Type B pancreatic cell (in vitro differentiated cells): ENCODE results near the gene ANKS3. TPM values are rescaled to one million over a fixed set of nuclear protein-coding genes. Genes with fewer than 3 reads are reported as not detected.

Source experiments
- DNase-seq: peaks from one replicate; pipeline ENCODE4 v3.0.0; 2021; ENCODE audit warnings: mixed read lengths; ENCODE audit not compliant: unreplicated experiment; ENCODE audit errors: extremely low spot score
- H3K27ac Mint-ChIP-seq: 2 replicates; pipeline ENCODE4 v1.8.0; 2021; ENCODE audit warnings: mild to moderate bottlenecking, mixed read lengths
- H3K27me3 Mint-ChIP-seq: 2 replicates; pipeline ENCODE4 v1.8.0; 2021; ENCODE audit warnings: mixed read lengths
- H3K36me3 Mint-ChIP-seq: 2 replicates; pipeline ENCODE4 v1.8.0; 2021; ENCODE audit warnings: mixed read lengths
- H3K4me1 Mint-ChIP-seq: one replicate; pipeline ENCODE4 v1.8.0; 2021; ENCODE audit warnings: mixed read lengths; ENCODE audit not compliant: unreplicated experiment
- H3K4me3 Mint-ChIP-seq: 2 replicates; pipeline ENCODE4 v1.8.0; 2021; ENCODE audit warnings: mild to moderate bottlenecking, mixed read lengths
- H3K9me3 Mint-ChIP-seq: 2 replicates; pipeline ENCODE4 v1.8.0; 2021; ENCODE audit warnings: mixed read lengths
- total RNA-seq: library from RNA; stranded (reverse); gene quantifications from 2 replicates; pipeline ENCODE4 v1.2.1, GENCODE V29; 2021; ENCODE audit warnings: low replicate concordance
- TF ChIP-seq, protein P1 (sequence below): fragments of 200-600 bp; sonication (generic); conservative IDR thresholded peaks from 2 replicates; pipeline ENCODE4 v1.5.0; 2021; ENCODE audit warnings: antibody characterized with exemption, mild to moderate bottlenecking

ANKS3 gene
- total RNA-seq, 1 donor from 2014 or later, result 36.7 TPM

DNA sequence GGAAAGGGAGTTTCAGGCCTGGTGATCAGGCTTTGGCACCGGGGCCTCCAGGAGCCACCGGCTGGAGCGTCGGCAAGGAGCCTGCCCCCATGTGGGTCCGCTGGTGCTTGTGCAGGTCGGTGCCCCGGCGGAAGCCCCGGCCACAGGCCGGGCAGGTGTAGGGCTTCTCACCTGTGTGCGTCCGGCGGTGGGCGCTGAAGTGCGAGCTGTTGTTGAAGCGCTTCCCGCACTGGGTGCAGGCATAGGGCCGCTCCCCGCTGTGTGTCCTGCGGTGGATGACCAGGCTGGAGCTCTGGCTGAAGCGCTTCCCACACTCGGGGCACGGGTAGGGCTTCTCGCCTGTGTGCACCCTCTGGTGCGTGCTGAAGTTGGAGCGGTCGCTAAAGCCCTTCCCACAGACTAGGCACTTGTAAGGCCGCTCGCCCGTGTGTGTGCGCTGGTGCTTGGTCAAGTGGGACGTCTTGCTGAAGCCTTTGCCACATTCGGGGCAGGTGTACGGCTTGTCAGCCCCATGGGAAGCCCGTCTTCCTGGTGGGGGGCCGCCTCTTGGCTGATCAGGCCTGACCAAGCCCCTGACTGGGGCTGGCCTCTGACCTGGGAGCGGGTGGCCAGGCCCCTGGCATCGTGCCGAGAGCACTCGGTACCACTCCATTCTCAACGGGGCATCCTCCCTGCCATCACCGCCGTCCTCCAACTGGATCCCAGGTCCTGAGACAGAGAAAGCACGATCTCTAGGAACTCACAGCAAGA, 18.5 kb upstream of the ANKS3 start:
- H3K27ac Mint-ChIP-seq, result no peak overlapping the region

GRCh38 chr16:4750896-4751295, 16.8 kb upstream of the ANKS3 start:
- TF ChIP-seq, protein P1, sequence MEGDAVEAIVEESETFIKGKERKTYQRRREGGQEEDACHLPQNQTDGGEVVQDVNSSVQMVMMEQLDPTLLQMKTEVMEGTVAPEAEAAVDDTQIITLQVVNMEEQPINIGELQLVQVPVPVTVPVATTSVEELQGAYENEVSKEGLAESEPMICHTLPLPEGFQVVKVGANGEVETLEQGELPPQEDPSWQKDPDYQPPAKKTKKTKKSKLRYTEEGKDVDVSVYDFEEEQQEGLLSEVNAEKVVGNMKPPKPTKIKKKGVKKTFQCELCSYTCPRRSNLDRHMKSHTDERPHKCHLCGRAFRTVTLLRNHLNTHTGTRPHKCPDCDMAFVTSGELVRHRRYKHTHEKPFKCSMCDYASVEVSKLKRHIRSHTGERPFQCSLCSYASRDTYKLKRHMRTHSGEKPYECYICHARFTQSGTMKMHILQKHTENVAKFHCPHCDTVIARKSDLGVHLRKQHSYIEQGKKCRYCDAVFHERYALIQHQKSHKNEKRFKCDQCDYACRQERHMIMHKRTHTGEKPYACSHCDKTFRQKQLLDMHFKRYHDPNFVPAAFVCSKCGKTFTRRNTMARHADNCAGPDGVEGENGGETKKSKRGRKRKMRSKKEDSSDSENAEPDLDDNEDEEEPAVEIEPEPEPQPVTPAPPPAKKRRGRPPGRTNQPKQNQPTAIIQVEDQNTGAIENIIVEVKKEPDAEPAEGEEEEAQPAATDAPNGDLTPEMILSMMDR, result no peak
- Mint-ChIP-seq H3K4me3 (no peak overlapping the region), H3K27ac (no peak overlapping the region), H3K9me3 (no peaks in the 10 kb centered on the region), H3K4me1 (no peaks in the 10 kb centered on the region), H3K27me3 (no peaks in the 10 kb centered on the region), H3K36me3 (peaks cover 9% of the 10 kb centered on the region)
- DNase-seq, result no peak

More for the DNA sequence above, 18.5 kb upstream of the ANKS3 start:
- Mint-ChIP-seq H3K4me3 (no peak overlapping the region), H3K9me3 (no peaks in the 10 kb centered on the region), H3K36me3 (peaks cover 15% of the 10 kb centered on the region), H3K4me1 (no peaks in the 10 kb centered on the region), H3K27me3 (no peaks in the 10 kb centered on the region)
- TF ChIP-seq, protein P1, result no peak
- DNase-seq, result no peak

DNA sequence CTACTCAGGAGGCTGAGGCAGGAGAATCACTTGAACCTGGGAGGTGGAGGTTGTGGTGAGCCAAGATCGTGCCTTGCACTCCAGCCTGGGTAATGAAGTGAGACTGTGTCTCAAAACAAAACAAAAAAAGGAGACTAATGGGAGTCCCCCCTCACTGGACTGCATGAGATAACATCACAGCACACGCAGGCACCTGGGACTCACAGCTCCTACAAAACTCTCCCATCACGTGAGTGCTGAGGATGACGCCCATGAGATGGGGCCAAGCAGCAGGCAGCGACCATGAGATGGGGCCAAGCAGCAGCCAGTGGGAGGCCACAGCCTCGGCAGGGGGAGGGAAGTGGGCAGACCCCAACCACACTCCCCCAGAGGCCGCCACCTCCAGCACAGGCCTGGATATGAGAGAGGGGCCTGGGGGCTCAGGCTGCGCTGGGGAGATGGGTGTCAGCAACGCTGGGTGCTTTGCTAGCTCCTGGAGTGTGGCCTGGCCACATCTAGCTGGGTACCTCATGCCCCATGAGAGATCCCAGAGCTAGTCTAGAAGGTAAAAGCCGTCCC, 15.7 kb upstream of the ANKS3 start:
- no peak overlapping the region for H3K4me3 Mint-ChIP-seq
- no peaks in the 10 kb centered on the region for H3K27me3 Mint-ChIP-seq
- H3K36me3 Mint-ChIP-seq, result peaks cover 4% of the 10 kb centered on the region
- H3K27ac Mint-ChIP-seq, result no peak overlapping the region
- DNase-seq, result no peak
- no peaks in the 10 kb centered on the region for H3K9me3 Mint-ChIP-seq
- H3K4me1 Mint-ChIP-seq, result no peaks in the 10 kb centered on the region
- TF ChIP-seq, protein P1, result no peak

- Mint-ChIP-seq H3K9me3 (no peaks in the 10 kb centered on the region), H3K4me1 (no peaks in the 10 kb centered on the region), H3K27me3 (no peaks in the 10 kb centered on the region), H3K4me3 (no peak overlapping the region), H3K27ac (no peak overlapping the region), H3K36me3 (peaks cover 4% of the 10 kb centered on the region)
- TF ChIP-seq, protein P1, result no peak
- no peak for DNase-seq
Observed at GRCh38 chr16:4748682-4749411, 14.8 kb upstream of the ANKS3 start.

DNA sequence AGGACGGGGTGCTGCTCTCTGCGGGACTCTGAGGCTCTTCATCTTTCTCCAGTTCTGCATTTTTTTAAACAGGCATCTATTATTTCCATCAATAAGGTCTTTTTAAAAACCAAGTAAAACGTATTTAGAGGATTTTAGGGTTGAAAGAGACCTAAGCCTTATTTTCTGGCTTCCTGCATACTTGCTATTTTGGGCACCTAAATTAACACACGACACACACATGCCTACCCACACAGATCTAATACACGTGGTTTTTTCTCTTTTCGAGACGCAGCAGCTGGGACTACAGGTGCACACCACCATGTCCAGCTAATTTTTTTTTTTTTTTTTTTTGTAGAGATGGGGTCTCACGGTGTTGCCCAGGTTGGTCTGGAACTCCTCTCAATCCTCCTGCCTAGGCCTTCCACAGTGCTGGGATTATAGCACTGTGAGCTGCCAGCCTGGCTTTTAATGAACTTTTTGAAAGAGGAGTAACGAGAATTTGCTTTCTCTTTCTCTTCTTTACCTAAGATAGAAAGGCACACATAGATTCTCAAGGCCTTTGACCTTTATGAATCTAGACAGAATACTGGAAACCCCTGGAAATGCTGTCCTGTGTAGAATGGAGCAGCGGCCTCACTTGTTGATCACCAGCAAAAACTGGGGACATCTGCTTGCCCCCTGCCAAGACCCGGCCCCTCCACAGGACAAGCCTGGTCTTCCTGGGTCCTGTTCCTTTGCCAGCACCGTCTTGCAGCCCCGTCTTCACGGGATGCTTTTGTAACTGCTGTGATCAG, 14.0 kb upstream of the ANKS3 start:
- Mint-ChIP-seq H3K27me3 (no peaks in the 10 kb centered on the region), H3K9me3 (no peaks in the 10 kb centered on the region), H3K4me1 (no peaks in the 10 kb centered on the region), H3K4me3 (no peak overlapping the region), H3K36me3 (peaks cover under 1% of the 10 kb centered on the region), H3K27ac (no peak overlapping the region)
- no peak for DNase-seq
- TF ChIP-seq, protein P1, result no peak
